Right atrium auricular region (tissue), 2 donors: ENCODE measurements around the gene ZNF33B. TPM values are rescaled to one million over a fixed set of nuclear protein-coding genes. Genes with fewer than 3 reads are reported as not detected.

ENCODE experiments used
- DNase-seq: peaks from one replicate; pipeline ENCODE4 v3.0.0-alpha.2; 2019; ENCODE audit warnings: low spot score
- H3K27ac ChIP-seq, 2 donors: fragments of 200-600 bp; sonication (generic); 1 replicate in 1 of 2; 2 replicates in 1 of 2; pipeline ENCODE4 v1.5.1; 2016 to 2019
- H3K27me3 ChIP-seq, 2 donors: fragments of 200-600 bp; sonication (generic); one replicate each; pipeline versions ENCODE4 v1.5.1 to v1.6.0; 2017 to 2019
- H3K36me3 ChIP-seq: fragments of 200-600 bp; sonication (generic); one replicate; pipeline ENCODE4 v1.5.1; 2016
- H3K4me1 ChIP-seq, 2 donors: fragments of 200-600 bp; sonication (generic); one replicate each; pipeline versions ENCODE4 v1.5.1 to v1.6.0; 2017 to 2019
- H3K4me3 ChIP-seq, 2 donors: fragments of 200-600 bp; sonication (generic); 1 replicate in 1 of 2; 2 replicates in 1 of 2; pipeline ENCODE4 v1.5.1; 2017 to 2019; ENCODE audit warnings: mild to moderate bottlenecking in 1 of 2, moderate library complexity in 1 of 2
- H3K9me3 ChIP-seq, 2 donors: fragments of 200-600 bp; sonication (generic); one replicate each; pipeline ENCODE4 v1.5.1; 2019
- CTCF ChIP-seq, 2 donors: fragments of 200-600 bp; sonication (generic); IDR thresholded peaks; one replicate each; pipeline ENCODE4 v1.5.1; 2019; ENCODE audit warnings: antibody characterized with exemption in 2 of 2
- total RNA-seq, 2 donors: library from RNA; depleted of rRNA; stranded (reverse); fragments of >200 nt; gene quantifications; one replicate each; pipeline ENCODE4 v1.1.0, GENCODE V29; 2016

Gene ZNF33B
- total RNA-seq, 2 donors from 2014 or later: 7.0 to 11.2 TPM

- no peak for TF ChIP-seq CTCF (IDR thresholded peaks at IDR 0.05)
- Histone ChIP-seq H3K27ac (no peak overlapping the region), H3K4me1 (no peaks in the 10 kb centered on the region), H3K36me3 (peaks cover 10% of the 10 kb centered on the region), H3K27me3 (no peaks in the 10 kb centered on the region), H3K9me3 (peaks cover 4 to 22% of the 10 kb centered on the region in 2 donors), H3K4me3 (no peak overlapping the region)
- DNase-seq: no peak
Observed at GRCh38 chr10:42598249-42598873, 40.0 kb downstream of the ZNF33B start.

- Histone ChIP-seq H3K4me1 (no peaks in the 10 kb centered on the region), H3K36me3 (peaks cover 28% of the 10 kb centered on the region), H3K27ac (no peak overlapping the region), H3K9me3 (peaks cover 4 to 34% of the 10 kb centered on the region in 2 donors), H3K27me3 (no peaks in the 10 kb centered on the region), H3K4me3 (no peak overlapping the region)
- no peak for DNase-seq
- no peak for TF ChIP-seq CTCF (IDR thresholded peaks at IDR 0.05)
Observed at GRCh38 chr10:42596196-42596595, 42.2 kb downstream of the ZNF33B start.

- Histone ChIP-seq H3K4me1 (no peaks in the 10 kb centered on the region), H3K4me3 (no peak overlapping the region), H3K9me3 (peaks cover 4 to 34% of the 10 kb centered on the region in 2 donors), H3K27me3 (no peaks in the 10 kb centered on the region), H3K36me3 (peaks cover 28% of the 10 kb centered on the region), H3K27ac (no peak overlapping the region)
- no peak for DNase-seq
- TF ChIP-seq CTCF (IDR thresholded peaks at IDR 0.05): no peak
Observed at GRCh38 chr10:42594246-42594650, 44.1 kb downstream of the ZNF33B start.

GRCh38 chr10:42593284-42593683, 45.1 kb downstream of the ZNF33B start:
- H3K4me3 ChIP-seq: no peak overlapping the region
- H3K36me3 ChIP-seq: peaks cover 28% of the 10 kb centered on the region

GRCh38 chr10:42583828-42584227, 54.5 kb downstream of the ZNF33B start:
- DNase-seq: no peak
- TF ChIP-seq CTCF (IDR thresholded peaks at IDR 0.05): no peak
- Histone ChIP-seq H3K27me3 (no peaks in the 10 kb centered on the region), H3K4me3 (no peak overlapping the region), H3K4me1 (no peaks in the 10 kb centered on the region), H3K9me3 (no peaks in the 10 kb centered on the region), H3K27ac (no peak overlapping the region), H3K36me3 (no peaks in the 10 kb centered on the region)

More at GRCh38 chr10:42593284-42593683, 45.1 kb downstream of the ZNF33B start:
- H3K27me3 ChIP-seq: no peaks in the 10 kb centered on the region
- peaks cover 4 to 34% of the 10 kb centered on the region in 2 donors for H3K9me3 ChIP-seq
- DNase-seq: no peak
- no peak for TF ChIP-seq CTCF (IDR thresholded peaks at IDR 0.05)
- no peak overlapping the region for H3K27ac ChIP-seq
- H3K4me1 ChIP-seq: no peaks in the 10 kb centered on the region

- no peak for TF ChIP-seq CTCF (IDR thresholded peaks at IDR 0.05)
- no peak overlapping the region for H3K4me3 ChIP-seq
- no peak overlapping the region for H3K27ac ChIP-seq
- no peaks in the 10 kb centered on the region for H3K36me3 ChIP-seq
- H3K27me3 ChIP-seq: no peaks in the 10 kb centered on the region
- H3K9me3 ChIP-seq: no peaks in the 10 kb centered on the region
- DNase-seq: no peak
- no peaks in the 10 kb centered on the region for H3K4me1 ChIP-seq
Observed at GRCh38 chr10:42578019-42578418, 60.4 kb downstream of the ZNF33B start.
